Endothelial cell of umbilical vein (primary cell): Measurements from ENCODE around the gene RPRD2. TPM values are rescaled to one million over a fixed set of nuclear protein-coding genes. Genes with fewer than 3 reads are reported as not detected.

Experiments used
- BruUV-seq: library from RNA; stranded (reverse); fragments of 400-500 nt; replicated peaks from 2 replicates; lab custom pipeline; 2021; lab: Mats Ljungman, UMichigan
- CTCF ChIA-PET: fragments of 300-600, 350-600 bp; sonication (Branson Sonifier 250); formaldehyde crosslinking; loops from one replicate; lab custom pipeline; 2021; ENCODE audit warnings: antibody characterized with exemption, inconsistent platforms; lab: Charles Lee
- POLR2A ChIA-PET: fragments of 300-600, 350-600 bp; sonication (Branson Sonifier 250); formaldehyde crosslinking; loops from one replicate; lab custom pipeline; 2021; ENCODE audit warnings: antibody characterized with exemption, inconsistent platforms; lab: Charles Lee
- DNase-seq: peaks from one replicate; pipeline ENCODE4 v3.0.0-alpha.2; 2011; ENCODE audit warnings: low read depth, low spot score
- FAIRE-seq: peaks from 2 replicates; lab custom pipeline; 2011; peaks lifted over from hg19 to GRCh38; lab: Jason Lieb, UNC
- H2AFZ ChIP-seq: 2 replicates; pipeline ENCODE4 v1.6.0; 2012; ENCODE audit warnings: low read depth, low read length, control low read depth, inconsistent platforms
- H3K27ac ChIP-seq: 2 replicates; pipeline ENCODE4 v1.5.1; 2011; ENCODE audit warnings: low read depth, mild to moderate bottlenecking, control low read depth, low read length, moderate library complexity; ENCODE audit not compliant: insufficient read depth
- H3K27me3 ChIP-seq, 2 experiments: 2 replicates each; pipeline versions ENCODE4 v1.6.0 to v1.6.1; 2011; ENCODE audit warnings: low read length in 2 of 2, mixed read lengths in 1 of 2; ENCODE audit not compliant: control insufficient read depth in 2 of 2, insufficient read depth in 2 of 2
- H3K36me3 ChIP-seq, 2 experiments: 2 replicates in 1 of 2; 3 replicates in 1 of 2; pipeline ENCODE4 v1.5.1; 2011; ENCODE audit warnings: low read length in 2 of 2, mild to moderate bottlenecking in 1 of 2, moderate library complexity in 1 of 2; ENCODE audit not compliant: control insufficient read depth in 2 of 2, insufficient read depth in 2 of 2; ENCODE audit errors: extremely low read depth in 1 of 2
- H3K4me1 ChIP-seq: 3 replicates; pipeline ENCODE4 v1.5.1; 2011; ENCODE audit warnings: mild to moderate bottlenecking, low read length; ENCODE audit not compliant: control insufficient read depth, insufficient read depth; ENCODE audit errors: extremely low read depth
- H3K4me2 ChIP-seq: 2 replicates; pipeline ENCODE4 v1.6.1; 2011; ENCODE audit warnings: low read length, control low read depth, mixed read lengths; ENCODE audit not compliant: insufficient read depth
- H3K4me3 ChIP-seq, 3 experiments: fragments of 200-600 bp in 1 of 3; sonication (generic), shearing (Covaris generic) in 1 of 3; replicated peaks in 1 of 3; 2 replicates each; pipeline ENCODE4 v1.5.1; 2011 to 2016; ENCODE audit warnings: control low read depth in 3 of 3, low read length in 3 of 3, mild to moderate bottlenecking in 2 of 3, inconsistent platforms in 1 of 3, low read depth in 1 of 3, moderate library complexity in 1 of 3; ENCODE audit not compliant: insufficient read depth in 1 of 3
- H3K79me2 ChIP-seq: 2 replicates; pipeline ENCODE4 v1.6.0; 2012; ENCODE audit warnings: low read length, inconsistent platforms; ENCODE audit not compliant: control insufficient read depth, insufficient read depth
- H3K9ac ChIP-seq: replicated peaks from 2 replicates; pipeline ENCODE3; 2011; ENCODE audit warnings: low read length, control low read depth; ENCODE audit not compliant: insufficient read depth; ENCODE audit errors: extremely low read depth
- H3K9me1 ChIP-seq: replicated peaks from 3 replicates; pipeline ENCODE4 v1.6.0; 2011; ENCODE audit warnings: mild to moderate bottlenecking, low read length; ENCODE audit not compliant: control insufficient read depth, insufficient read depth; ENCODE audit errors: extremely low read depth
- H3K9me3 ChIP-seq: replicated peaks from 2 replicates; pipeline ENCODE4 v1.5.1; 2012; ENCODE audit warnings: low read length, inconsistent platforms; ENCODE audit not compliant: control insufficient read depth, insufficient read depth
- H4K20me1 ChIP-seq: replicated peaks from 2 replicates; pipeline ENCODE3; 2011; ENCODE audit warnings: mild to moderate bottlenecking, low read length; ENCODE audit not compliant: control insufficient read depth, insufficient read depth; ENCODE audit errors: extremely low read depth
- EZH2 ChIP-seq: IDR thresholded peaks from 2 replicates; pipeline ENCODE4 v1.6.1; 2012; ENCODE audit warnings: borderline replicate concordance, low read depth, mild to moderate bottlenecking, moderate library complexity, low read length, inconsistent platforms; ENCODE audit not compliant: severe bottlenecking
- JUN ChIP-seq: IDR thresholded peaks from 2 replicates; pipeline ENCODE4 v1.6.1; 2011; ENCODE audit warnings: borderline replicate concordance, low read depth; ENCODE audit not compliant: insufficient read length, insufficient read depth
- POLR2AphosphoS5 ChIP-seq: IDR thresholded peaks from 2 replicates; pipeline ENCODE4 v1.6.1; 2012; ENCODE audit warnings: low read depth, mild to moderate bottlenecking, control low read depth, low read length, moderate library complexity; ENCODE audit not compliant: insufficient read depth
- dilution Hi-C: fragments of 300-500 bp; cut with MboI; formaldehyde crosslinking; loops from one replicate; pipeline ENCODE4 v1.15.0; 2019; ENCODE audit warnings: low sequenced_read_pairs; ENCODE audit not compliant: extremely low pct_ligation_motif_present
- intact Hi-C: fragments of 100-400 bp; cut with micrococcal nuclease; formaldehyde crosslinking; loops from one replicate; pipeline ENCODE4 v1.10.0; 2022
- polyA plus RNA-seq, 4 experiments: library from polyadenylated mRNA; depleted of rRNA in 3 of 4; stranded (reverse) in 3 of 4; unstranded in 1 of 4; fragments of >200 nt; gene quantifications; 2 replicates each; pipeline versions ENCODE4 v1.2.1 to v1.2.3, GENCODE V29; 2011 to 2012; ENCODE audit warnings: missing spikeins in 1 of 4
- total RNA-seq: library from RNA; stranded (reverse); gene quantifications from 2 replicates; pipeline ENCODE4 v1.2.3, GENCODE V29; 2021
- TF ChIP-seq, protein P1 (sequence below), 2 donors: IDR thresholded peaks; 1 replicate in 1 of 2; 2 replicates in 1 of 2; pipeline ENCODE4 v1.5.1; 2011; ENCODE audit warnings: low read length in 2 of 2, mild to moderate bottlenecking in 2 of 2, moderate library complexity in 2 of 2, control low read depth in 1 of 2, inconsistent platforms in 1 of 2, low read depth in 1 of 2; ENCODE audit not compliant: insufficient read depth in 1 of 2; ENCODE audit errors: extremely low read depth in 1 of 2

The RPRD2 gene
- total and polyA plus RNA-seq, 2 donors (not counting 3 experiments of a cell fraction or from before 2014, with no cell fraction given), result 12.9 to 23.9 TPM

DNA sequence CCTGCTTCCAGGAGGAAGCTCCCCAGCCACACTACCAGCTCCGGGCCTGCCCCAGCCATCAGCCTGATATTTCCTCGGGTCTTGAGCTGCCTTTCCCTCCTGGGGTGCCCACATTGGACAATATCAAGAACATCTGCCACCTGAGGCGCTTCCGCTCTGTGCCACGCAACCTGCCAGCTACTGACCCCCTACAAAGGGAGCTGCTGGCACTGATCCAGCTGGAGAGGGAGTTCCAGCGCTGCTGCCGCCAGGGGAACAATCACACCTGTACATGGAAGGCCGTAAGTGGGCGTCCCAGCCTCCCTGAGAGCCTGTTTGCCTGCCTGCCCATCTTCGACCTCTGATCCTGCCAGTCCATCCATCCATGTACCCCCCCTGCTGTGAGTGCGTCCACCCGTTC, 147.6 kb downstream of the RPRD2 start:
- DNase-seq (no peak), FAIRE-seq (no peak)
- Histone ChIP-seq H3K27ac (no peak overlapping the region), H2AFZ (no peak overlapping the region), H3K9ac (no peak overlapping the region), H3K4me3 (no peak overlapping the region), H4K20me1 (no peaks in the 10 kb centered on the region), H3K79me2 (no peaks in the 10 kb centered on the region), H3K9me1 (no peaks in the 10 kb centered on the region), H3K27me3 (no peaks in the 10 kb centered on the region), H3K9me3 (no peaks in the 10 kb centered on the region), H3K4me1 (peaks cover 14% of the 10 kb centered on the region), H3K36me3 (no peaks in the 10 kb centered on the region), H3K4me2 (no peak overlapping the region)
- no TSS peak for BruUV-seq
- POLR2A ChIA-PET, result no interaction called here
- CTCF ChIA-PET, result interaction anchor here (0.6 to 2.0 kb wide), 2 partner anchors 21 to 133 kb away, joined by 4 to 5 read pairs; no protein-coding TSS in a partner anchor
- dilution Hi-C loops, result no loop called here
- intact Hi-C loops, result no loop called here
- TF ChIP-seq EZH2, result no peak
- TF ChIP-seq, protein P1, sequence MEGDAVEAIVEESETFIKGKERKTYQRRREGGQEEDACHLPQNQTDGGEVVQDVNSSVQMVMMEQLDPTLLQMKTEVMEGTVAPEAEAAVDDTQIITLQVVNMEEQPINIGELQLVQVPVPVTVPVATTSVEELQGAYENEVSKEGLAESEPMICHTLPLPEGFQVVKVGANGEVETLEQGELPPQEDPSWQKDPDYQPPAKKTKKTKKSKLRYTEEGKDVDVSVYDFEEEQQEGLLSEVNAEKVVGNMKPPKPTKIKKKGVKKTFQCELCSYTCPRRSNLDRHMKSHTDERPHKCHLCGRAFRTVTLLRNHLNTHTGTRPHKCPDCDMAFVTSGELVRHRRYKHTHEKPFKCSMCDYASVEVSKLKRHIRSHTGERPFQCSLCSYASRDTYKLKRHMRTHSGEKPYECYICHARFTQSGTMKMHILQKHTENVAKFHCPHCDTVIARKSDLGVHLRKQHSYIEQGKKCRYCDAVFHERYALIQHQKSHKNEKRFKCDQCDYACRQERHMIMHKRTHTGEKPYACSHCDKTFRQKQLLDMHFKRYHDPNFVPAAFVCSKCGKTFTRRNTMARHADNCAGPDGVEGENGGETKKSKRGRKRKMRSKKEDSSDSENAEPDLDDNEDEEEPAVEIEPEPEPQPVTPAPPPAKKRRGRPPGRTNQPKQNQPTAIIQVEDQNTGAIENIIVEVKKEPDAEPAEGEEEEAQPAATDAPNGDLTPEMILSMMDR (IDR thresholded peaks at IDR 0.05; ENCODE audit: extremely low read depth in 1 of 2, insufficient read depth in 1 of 2, low read depth in 1 of 2, low read length in 2 of 2), result no peak

DNA sequence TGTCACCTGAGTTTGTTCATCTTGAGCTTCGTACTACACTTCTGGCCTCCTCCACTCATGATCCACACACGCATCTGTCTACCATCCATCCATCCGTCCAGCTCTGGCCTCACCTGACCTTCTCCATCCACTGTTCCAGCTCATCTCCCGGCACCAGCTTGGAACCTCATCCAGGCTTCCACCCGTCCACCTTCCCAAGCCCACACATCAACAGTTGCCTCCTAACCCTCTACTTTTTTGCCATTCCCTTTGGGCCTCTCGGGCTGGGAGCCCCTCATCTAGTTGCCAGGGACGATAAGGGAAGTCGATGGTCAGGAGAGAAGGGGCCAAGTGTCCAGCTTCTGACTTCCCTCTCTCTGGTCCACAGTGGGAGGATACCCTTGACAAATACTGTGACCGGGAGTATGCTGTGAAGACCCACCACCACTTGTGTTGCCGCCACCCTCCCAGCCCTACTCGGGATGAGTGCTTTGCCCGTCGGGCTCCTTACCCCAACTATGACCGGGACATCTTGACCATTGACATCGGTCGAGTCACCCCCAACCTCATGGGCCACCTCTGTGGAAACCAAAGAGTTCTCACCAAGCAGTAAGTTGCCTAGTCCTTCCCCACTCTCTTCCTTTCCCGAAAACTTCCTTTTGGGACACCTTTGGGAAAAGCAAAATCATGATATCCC, 148.2 kb downstream of the RPRD2 start:
- Histone ChIP-seq H3K36me3 (no peaks in the 10 kb centered on the region), H3K4me3 (no peak overlapping the region), H3K4me2 (no peak overlapping the region), H2AFZ (no peak overlapping the region), H3K27ac (no peak overlapping the region), H3K9me1 (no peaks in the 10 kb centered on the region), H4K20me1 (no peaks in the 10 kb centered on the region), H3K4me1 (peaks cover 16% of the 10 kb centered on the region), H3K79me2 (no peaks in the 10 kb centered on the region), H3K27me3 (no peaks in the 10 kb centered on the region), H3K9ac (no peak overlapping the region), H3K9me3 (no peaks in the 10 kb centered on the region)
- DNase-seq (no peak), FAIRE-seq (no peak)
- POLR2A ChIA-PET, result no interaction called here
- no TSS peak for BruUV-seq
- dilution Hi-C loops (no loop called here), intact Hi-C loops (no loop called here)
- TF ChIP-seq POLR2AphosphoS5, result no peak
- TF ChIP-seq JUN, result no peak
- CTCF ChIA-PET, result interaction anchor here (0.6 to 2.0 kb wide), 2 partner anchors 21 to 132 kb away, joined by 4 to 5 read pairs; no protein-coding TSS in a partner anchor
